GM13976 (cell line): ENCODE data around the gene PGM2L1.
A peak's percentile ranks its signal among the peaks of the same experiment; 100 is the strongest.

ENCODE experiments used
- DNase-seq: peaks from one replicate; pipeline ENCODE4 v3.0.0; 2012; ENCODE audit warnings: low spot score
- CTCF ChIP-seq: IDR thresholded peaks from 2 replicates; pipeline ENCODE4 v1.5.1; 2012; ENCODE audit warnings: borderline replicate concordance, mild to moderate bottlenecking; ENCODE audit not compliant: insufficient read depth; ENCODE audit errors: extremely low read depth, missing control alignments, control extremely low read depth
- in situ Hi-C: fragments of 300-500 bp; cut with MboI; formaldehyde crosslinking; loops from one replicate; pipeline ENCODE4 v1.12.0; 2022; ENCODE audit warnings: low sequenced_read_pairs, mixed read lengths, inconsistent platforms; ENCODE audit not compliant: unreplicated experiment

PGM2L1 gene

GRCh38 chr11:74398244-74399159, at the start of gene PGM2L1:
TSS of gene PGM2L1 (minus strand) at chr11:74398433. CDS start at chr11:74398161, 272 bp downstream.
- in situ Hi-C loops = no loop called here
- TF ChIP-seq CTCF = no peak
- DNase-seq = peak; percentile 96

- no peak for DNase-seq
- TF ChIP-seq CTCF = no peak
- in situ Hi-C loops = no loop called here
Measured at GRCh38 chr11:74447720-74448119, 49.5 kb upstream of the PGM2L1 start.

GRCh38 chr11:74446532-74446938, 48.3 kb upstream of the PGM2L1 start:
- in situ Hi-C loops = no loop called here
- TF ChIP-seq CTCF = no peak
- DNase-seq = no peak

- in situ Hi-C loops = no loop called here
- DNase-seq = no peak
- TF ChIP-seq CTCF = no peak
Measured at GRCh38 chr11:74444173-74444826, 46.1 kb upstream of the PGM2L1 start.

GRCh38 chr11:74443071-74443864, 45.0 kb upstream of the PGM2L1 start:
- DNase-seq = no peak
- in situ Hi-C loops = no loop called here
- no peak for TF ChIP-seq CTCF

DNA sequence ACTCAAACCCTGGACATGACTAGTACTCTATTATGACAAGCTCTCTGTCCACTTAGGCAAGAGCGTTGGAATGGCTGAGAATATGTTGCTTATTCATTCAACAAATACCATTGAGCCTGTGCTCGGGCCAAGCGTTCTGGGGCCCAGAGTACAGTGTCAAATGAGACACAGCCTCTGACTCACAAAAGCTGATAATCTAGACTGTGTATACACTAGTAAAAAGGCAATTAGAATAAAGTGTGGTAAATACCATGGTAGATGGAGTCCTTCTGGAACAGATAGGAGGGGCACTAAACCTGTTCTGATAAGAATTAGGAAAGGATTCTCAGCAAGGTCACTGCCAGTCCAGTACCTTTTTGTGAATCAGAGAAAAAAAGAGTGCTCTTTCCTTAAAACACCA, 44.4 kb upstream of the PGM2L1 start:
- in situ Hi-C loops = no loop called here
- no peak for DNase-seq
- TF ChIP-seq CTCF = no peak
